OCI-LY3 (cell line): ENCODE data around the gene PADI2.

Experiments
- EZH2phosphoT487 ChIP-seq: fragments of 200-600 bp; shearing (Covaris generic); IDR thresholded peaks from 2 replicates; pipeline ENCODE4 v1.6.1; 2018; ENCODE audit warnings: antibody characterized with exemption, mixed run types, low read depth
- TF ChIP-seq, protein P1 (sequence below): fragments of 200-600, 300-600 bp; sonication (generic); IDR thresholded peaks from 2 replicates; pipeline ENCODE4 v1.5.1; 2014; ENCODE audit warnings: antibody characterized with exemption, low read length, low read depth

DNA sequence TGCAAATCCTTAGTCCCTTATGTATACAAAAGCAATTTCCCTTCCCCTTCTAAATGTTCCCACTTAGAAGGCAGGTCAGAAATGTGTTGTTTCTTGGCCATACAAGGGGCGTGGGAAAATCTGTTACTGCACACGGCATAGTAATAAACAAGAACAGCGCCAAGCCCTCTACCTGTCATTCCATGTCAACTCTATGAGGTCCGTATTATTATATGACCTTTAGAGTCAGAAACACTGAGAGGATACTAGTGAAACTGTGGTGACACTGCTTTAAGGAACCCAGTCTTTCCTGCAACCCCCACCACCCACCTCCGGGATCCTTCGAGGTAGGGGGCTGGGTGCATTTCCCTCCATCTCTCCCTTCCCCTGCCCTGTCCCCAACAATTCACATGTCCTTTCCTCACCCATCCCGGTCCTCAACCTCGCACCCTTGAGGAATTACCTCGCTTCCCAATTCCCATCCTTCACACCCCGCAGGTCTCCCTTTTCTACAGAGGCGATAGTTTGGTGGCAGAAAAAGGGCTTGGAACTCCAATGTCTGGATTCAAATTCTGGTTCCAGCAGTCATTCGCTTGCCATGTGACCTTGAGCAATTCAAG lies 66.1 kb downstream of the PADI2 start:
- TF ChIP-seq, protein P1, sequence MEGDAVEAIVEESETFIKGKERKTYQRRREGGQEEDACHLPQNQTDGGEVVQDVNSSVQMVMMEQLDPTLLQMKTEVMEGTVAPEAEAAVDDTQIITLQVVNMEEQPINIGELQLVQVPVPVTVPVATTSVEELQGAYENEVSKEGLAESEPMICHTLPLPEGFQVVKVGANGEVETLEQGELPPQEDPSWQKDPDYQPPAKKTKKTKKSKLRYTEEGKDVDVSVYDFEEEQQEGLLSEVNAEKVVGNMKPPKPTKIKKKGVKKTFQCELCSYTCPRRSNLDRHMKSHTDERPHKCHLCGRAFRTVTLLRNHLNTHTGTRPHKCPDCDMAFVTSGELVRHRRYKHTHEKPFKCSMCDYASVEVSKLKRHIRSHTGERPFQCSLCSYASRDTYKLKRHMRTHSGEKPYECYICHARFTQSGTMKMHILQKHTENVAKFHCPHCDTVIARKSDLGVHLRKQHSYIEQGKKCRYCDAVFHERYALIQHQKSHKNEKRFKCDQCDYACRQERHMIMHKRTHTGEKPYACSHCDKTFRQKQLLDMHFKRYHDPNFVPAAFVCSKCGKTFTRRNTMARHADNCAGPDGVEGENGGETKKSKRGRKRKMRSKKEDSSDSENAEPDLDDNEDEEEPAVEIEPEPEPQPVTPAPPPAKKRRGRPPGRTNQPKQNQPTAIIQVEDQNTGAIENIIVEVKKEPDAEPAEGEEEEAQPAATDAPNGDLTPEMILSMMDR = no peak
- TF ChIP-seq EZH2phosphoT487 = no peak
